ENCODE results near the gene MRPS5. TPM values are rescaled to one million over a fixed set of nuclear protein-coding genes. Genes with fewer than 3 reads are reported as not detected.

The MRPS5 gene
- total RNA-seq, 1 donor from 2014 or later: 43.3 TPM

GRCh38 chr2:95041824-95042442 lies 79.7 kb downstream of the MRPS5 start:
- Mint-ChIP-seq H3K36me3 (ENCODE audit: unreplicated experiment) (no peaks in the 10 kb centered on the region), H3K9me3 (ENCODE audit: unreplicated experiment) (peaks cover 10% of the 10 kb centered on the region), H3K4me3 (ENCODE audit: unreplicated experiment) (no peak overlapping the region), H3K27ac (ENCODE audit: unreplicated experiment) (no peak overlapping the region), H3K27me3 (ENCODE audit: unreplicated experiment) (peaks cover 18% of the 10 kb centered on the region), H3K4me1 (ENCODE audit: unreplicated experiment) (no peaks in the 10 kb centered on the region)
- no peak for DNase-seq (ENCODE audit: extremely low spot score, unreplicated experiment)
- TF ChIP-seq CTCF (IDR thresholded peaks at IDR 0.05): no peak

DNA sequence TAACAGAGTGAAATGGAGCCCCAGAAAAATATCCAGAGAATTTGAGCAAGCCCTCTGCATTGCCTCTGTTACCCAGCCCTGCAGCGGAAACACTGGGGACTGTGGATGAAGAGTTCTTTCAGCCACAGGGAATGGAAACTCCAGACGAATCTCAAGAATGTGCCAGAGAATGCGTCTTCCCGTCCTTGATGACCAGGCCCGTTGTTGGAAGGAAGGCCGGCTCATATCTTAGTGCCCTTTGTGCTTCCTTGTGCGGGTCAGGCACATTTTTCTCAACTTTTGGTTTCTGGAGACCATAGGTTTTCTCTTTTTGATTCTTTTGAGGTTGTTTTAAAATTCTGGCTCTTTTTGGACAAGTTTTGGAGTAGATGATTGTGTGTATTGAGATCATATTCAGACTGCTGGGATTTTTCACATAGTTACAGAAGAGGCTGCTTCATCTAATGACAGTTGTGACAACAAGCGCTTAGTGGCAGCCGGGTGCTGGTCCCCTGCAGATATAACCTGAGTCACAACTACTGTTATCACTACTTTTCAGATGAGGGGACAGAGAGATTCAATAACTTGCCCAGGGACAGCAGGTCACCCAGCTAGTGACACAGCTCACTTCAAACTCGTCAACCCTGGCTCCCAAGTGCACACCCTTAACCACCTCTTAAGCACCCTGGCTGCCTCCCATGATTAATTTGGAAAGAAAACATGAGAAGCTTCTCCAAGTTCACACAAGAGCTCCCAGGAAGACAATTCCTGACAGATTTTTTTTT lies 80.4 kb downstream of the MRPS5 start:
- Mint-ChIP-seq H3K4me3 (ENCODE audit: unreplicated experiment) (no peak overlapping the region), H3K27me3 (ENCODE audit: unreplicated experiment) (peaks cover 15% of the 10 kb centered on the region), H3K27ac (ENCODE audit: unreplicated experiment) (no peak overlapping the region), H3K36me3 (ENCODE audit: unreplicated experiment) (no peaks in the 10 kb centered on the region), H3K9me3 (ENCODE audit: unreplicated experiment) (peaks cover 15% of the 10 kb centered on the region), H3K4me1 (ENCODE audit: unreplicated experiment) (no peaks in the 10 kb centered on the region)
- TF ChIP-seq CTCF (IDR thresholded peaks at IDR 0.05): no peak
- no peak for DNase-seq (ENCODE audit: extremely low spot score, unreplicated experiment)

- Mint-ChIP-seq H3K4me1 (ENCODE audit: unreplicated experiment) (no peaks in the 10 kb centered on the region), H3K27ac (ENCODE audit: unreplicated experiment) (no peak overlapping the region), H3K9me3 (ENCODE audit: unreplicated experiment) (peaks cover 15% of the 10 kb centered on the region), H3K27me3 (ENCODE audit: unreplicated experiment) (peaks cover 10% of the 10 kb centered on the region), H3K4me3 (ENCODE audit: unreplicated experiment) (no peak overlapping the region), H3K36me3 (ENCODE audit: unreplicated experiment) (no peaks in the 10 kb centered on the region)
- TF ChIP-seq CTCF (IDR thresholded peaks at IDR 0.05): no peak
- no peak for DNase-seq (ENCODE audit: extremely low spot score, unreplicated experiment)
These were observed 81.2 kb downstream of the MRPS5 start for GRCh38 chr2:95040426-95040825.

- H3K4me1 Mint-ChIP-seq (ENCODE audit: unreplicated experiment): no peaks in the 10 kb centered on the region
- TF ChIP-seq CTCF (IDR thresholded peaks at IDR 0.05): no peak
- peaks cover 8% of the 10 kb centered on the region for H3K27me3 Mint-ChIP-seq (ENCODE audit: unreplicated experiment)
- no peak overlapping the region for H3K4me3 Mint-ChIP-seq (ENCODE audit: unreplicated experiment)
- peaks cover 15% of the 10 kb centered on the region for H3K9me3 Mint-ChIP-seq (ENCODE audit: unreplicated experiment)
- no peak overlapping the region for H3K27ac Mint-ChIP-seq (ENCODE audit: unreplicated experiment)
- DNase-seq (ENCODE audit: extremely low spot score, unreplicated experiment): no peak
- no peaks in the 10 kb centered on the region for H3K36me3 Mint-ChIP-seq (ENCODE audit: unreplicated experiment)
These were observed 81.6 kb downstream of the MRPS5 start for GRCh38 chr2:95039978-95040377.

DNA sequence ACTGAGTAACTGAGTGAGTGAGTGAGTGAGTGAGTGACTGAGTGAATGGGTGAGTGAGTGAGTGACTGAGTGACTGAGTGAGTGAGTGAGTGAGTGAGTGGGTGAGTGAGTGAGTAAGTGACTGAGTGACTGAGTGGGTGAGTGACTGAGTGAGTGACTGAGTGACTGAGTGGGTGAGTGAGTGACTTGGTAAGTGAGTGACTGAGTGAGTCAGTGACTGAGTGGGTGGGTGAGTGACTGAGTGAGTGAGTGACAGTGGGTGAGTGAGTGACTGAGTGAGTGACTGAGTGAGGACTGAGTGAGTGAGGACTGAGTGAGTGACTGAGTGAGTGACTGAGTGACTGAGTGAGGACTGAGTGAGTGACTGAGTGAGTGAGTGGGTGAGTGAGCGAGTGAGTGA lies 82.2 kb downstream of the MRPS5 start:
- DNase-seq (ENCODE audit: extremely low spot score, unreplicated experiment): no peak
- H3K9me3 Mint-ChIP-seq (ENCODE audit: unreplicated experiment): peaks cover 15% of the 10 kb centered on the region
- no peaks in the 10 kb centered on the region for H3K4me1 Mint-ChIP-seq (ENCODE audit: unreplicated experiment)
- no peak for TF ChIP-seq CTCF (IDR thresholded peaks at IDR 0.05)
- no peaks in the 10 kb centered on the region for H3K36me3 Mint-ChIP-seq (ENCODE audit: unreplicated experiment)
- no peak overlapping the region for H3K27ac Mint-ChIP-seq (ENCODE audit: unreplicated experiment)
- H3K27me3 Mint-ChIP-seq (ENCODE audit: unreplicated experiment): peaks cover 7% of the 10 kb centered on the region
- no peak overlapping the region for H3K4me3 Mint-ChIP-seq (ENCODE audit: unreplicated experiment)
